Psoas muscle (tissue), 7 donors: ENCODE data around the gene POLR2J3. TPM values are rescaled to one million over a fixed set of nuclear protein-coding genes. Genes with fewer than 3 reads are reported as not detected.

Experiments
- polyA plus RNA-seq, 3 donors: library from polyadenylated mRNA; stranded (reverse); fragments of 200-250 nt; gene quantifications; one replicate each; pipeline ENCODE4 v1.2.3, GENCODE V29; 2013
- total RNA-seq, 4 donors: library from RNA; stranded (reverse); fragmentation: NEBNext Ultra II Directional in 2 of 4; extraction: Animal tissue kit (Norgen Biotek cat#: 25700) in 2 of 4; gene quantifications; one replicate each; pipeline versions ENCODE4 v1.2.1 to v1.2.4, GENCODE V29; 2021 to 2023
- donor health status: healthy with polysubstance abuse.
- donor health status: DM: no; HTN: no; CAD: no; lungs with moderate emphysema.
- donor health status: Bipolar disorder and iron deficiency.
- donor health status: healthy.
- donor health status: DM: no; HTN: no; CAD: no.
- donor health status: DM: no; HTN: no; CAD: no.
- donor health status: DM: yes; HTN: yes; CAD: no.

The POLR2J3 gene
- total and polyA plus RNA-seq, 7 donors, result 9.3 to 85.3 (median 14.6) TPM

Other genes with a start within 250 kb of the POLR2J3 start
- gene SPDYE6, start 216.1 kb downstream of the POLR2J3 start, total RNA-seq, result not detected
- gene SPDYE6, start 216.1 kb downstream of the POLR2J3 start, polyA plus RNA-seq, result under 1 TPM; 0.05 to 0.08 (median 0.08) TPM
- gene PRKRIP1, start 176.2 kb downstream of the POLR2J3 start, total RNA-seq, result 10 to 100 TPM in 3 of 4 donors, 1 to 10 TPM in 1; 9.7 to 20.1 (median 13.2) TPM
- gene PRKRIP1, start 176.2 kb downstream of the POLR2J3 start, polyA plus RNA-seq, result 10 to 100 TPM; 13.1 to 20.4 (median 15.9) TPM
- 1 to 10 TPM; 1.9 to 4.4 (median 2.9) TPM for gene ORAI2, start 139.0 kb downstream of the POLR2J3 start, total RNA-seq
- 1 to 10 TPM; 1.3 to 3.6 (median 1.5) TPM for gene ORAI2, start 139.0 kb downstream of the POLR2J3 start, polyA plus RNA-seq
- 1 to 10 TPM; 2.7 to 8.2 (median 6.5) TPM for gene ALKBH4, start 107.7 kb downstream of the POLR2J3 start, total RNA-seq
- gene ALKBH4, start 107.7 kb downstream of the POLR2J3 start, polyA plus RNA-seq, result 10 to 100 TPM in 1 of 3 donors, 1 to 10 TPM in 2; 8.4 to 11.1 (median 8.6) TPM
- 10 to 100 TPM; 10.4 to 15.6 (median 12.5) TPM for gene LRWD1, start 107.6 kb downstream of the POLR2J3 start, total RNA-seq
- 10 to 100 TPM; 19.6 to 40.9 (median 27.2) TPM for gene LRWD1, start 107.6 kb downstream of the POLR2J3 start, polyA plus RNA-seq
- gene POLR2J, start 93.7 kb downstream of the POLR2J3 start, total RNA-seq, result 100 to 1,000 TPM in 1 of 4 donors, 10 to 100 TPM in 3; 55.9 to 101 (median 68.2) TPM
- 100 to 1,000 TPM; 115 to 229 (median 166) TPM for gene POLR2J, start 93.7 kb downstream of the POLR2J3 start, polyA plus RNA-seq
- 100 to 1,000 TPM in 1 of 4 donors, 10 to 100 TPM in 3; 85.1 to 139 (median 88.8) TPM for gene RASA4B, start 54.8 kb downstream of the POLR2J3 start, total RNA-seq
- gene RASA4B, start 54.8 kb downstream of the POLR2J3 start, polyA plus RNA-seq, result 100 to 1,000 TPM in 1 of 3 donors, 10 to 100 TPM in 2; 29.5 to 116 (median 49.0) TPM
- 10 to 100 TPM in 1 of 4 donors, 1 to 10 TPM in 3; 1.7 to 11.1 (median 4.3) TPM for gene UPK3BL2, start 28.9 kb downstream of the POLR2J3 start, total RNA-seq
- 1 to 10 TPM in 2 of 3 donors, under 1 TPM in 1; 0.88 to 6.2 (median 2.4) TPM for gene UPK3BL2, start 28.9 kb downstream of the POLR2J3 start, polyA plus RNA-seq
- gene SPDYE2, start 21.4 kb downstream of the POLR2J3 start, total RNA-seq, result not detected
- gene SPDYE2, start 21.4 kb downstream of the POLR2J3 start, polyA plus RNA-seq, result under 1 TPM; 0.05 to 0.13 (median 0.10) TPM
- 100 to 1,000 TPM; 185 to 266 (median 193) TPM for gene RASA4, start 44.2 kb upstream of the POLR2J3 start, total RNA-seq
- 100 to 1,000 TPM in 2 of 3 donors, 10 to 100 TPM in 1; 83.1 to 270 (median 107) TPM for gene RASA4, start 44.2 kb upstream of the POLR2J3 start, polyA plus RNA-seq
- gene UPK3BL1, start 70.2 kb upstream of the POLR2J3 start, total RNA-seq, result 1 to 10 TPM; 1.9 to 8.0 (median 6.8) TPM
- 10 to 100 TPM; 11.7 to 18.3 (median 14.6) TPM for gene UPK3BL1, start 70.2 kb upstream of the POLR2J3 start, polyA plus RNA-seq
- gene SPDYE2B, start 77.7 kb upstream of the POLR2J3 start, total RNA-seq, result not detected
- not detected for gene SPDYE2B, start 77.7 kb upstream of the POLR2J3 start, polyA plus RNA-seq
- 1 to 10 TPM; 1.4 to 5.0 (median 3.3) TPM for gene POLR2J2, start 99.1 kb upstream of the POLR2J3 start, total RNA-seq
- gene POLR2J2, start 99.1 kb upstream of the POLR2J3 start, polyA plus RNA-seq, result 1 to 10 TPM; 1.3 to 1.9 (median 1.6) TPM
- gene FAM185A, start 176.4 kb upstream of the POLR2J3 start, total RNA-seq, result 1 to 10 TPM; 6.7 to 9.6 (median 8.6) TPM
- gene FAM185A, start 176.4 kb upstream of the POLR2J3 start, polyA plus RNA-seq, result 10 to 100 TPM in 1 of 3 donors, 1 to 10 TPM in 2; 5.2 to 11.1 (median 5.4) TPM